ENCODE data around the gene DUOXA2. TPM values are rescaled to one million over a fixed set of nuclear protein-coding genes. Genes with fewer than 3 reads are reported as not detected.
"Not testable (repeated sequence)": the region's sequence is repeated elsewhere in the genome, so short reads cannot be mapped to it uniquely, and the experiment has no call there.

DUOXA2 gene
- total RNA-seq, 4 donors from 2014 or later: 0.67 TPM; not detected in 3

DNA sequence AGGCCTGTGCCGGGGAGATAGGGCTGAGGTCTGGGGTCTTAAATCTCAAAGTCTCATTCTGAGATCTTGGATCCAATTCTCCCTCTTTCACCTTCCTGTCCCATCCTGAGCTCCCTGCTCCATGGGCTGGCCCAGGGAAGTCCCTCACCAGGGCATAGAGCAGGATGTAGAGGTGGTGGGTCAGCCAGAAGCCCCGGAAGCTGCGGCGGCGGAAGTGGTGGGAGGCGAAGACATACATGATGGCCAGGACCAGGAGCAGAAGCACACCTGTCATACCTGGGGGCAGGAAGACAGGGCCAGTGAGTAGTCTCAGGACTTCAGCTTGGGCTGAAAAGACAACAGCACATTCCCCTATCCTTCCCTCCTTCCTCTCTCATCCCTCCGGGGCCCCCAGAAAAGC lies 16.7 kb upstream of the DUOXA2 start:
- Histone ChIP-seq H3K4me3 (no peak overlapping the region), H3K27ac (no peak overlapping the region), H3K27me3 (no peaks in the 10 kb centered on the region), H3K36me3 (no peaks in the 10 kb centered on the region), H3K9me3 (no peaks in the 10 kb centered on the region), H3K4me1 (no peaks in the 10 kb centered on the region)
- no peak for DNase-seq
- no peak for TF ChIP-seq POLR2A (IDR thresholded peaks at IDR 0.05)
- TF ChIP-seq, protein P1, sequence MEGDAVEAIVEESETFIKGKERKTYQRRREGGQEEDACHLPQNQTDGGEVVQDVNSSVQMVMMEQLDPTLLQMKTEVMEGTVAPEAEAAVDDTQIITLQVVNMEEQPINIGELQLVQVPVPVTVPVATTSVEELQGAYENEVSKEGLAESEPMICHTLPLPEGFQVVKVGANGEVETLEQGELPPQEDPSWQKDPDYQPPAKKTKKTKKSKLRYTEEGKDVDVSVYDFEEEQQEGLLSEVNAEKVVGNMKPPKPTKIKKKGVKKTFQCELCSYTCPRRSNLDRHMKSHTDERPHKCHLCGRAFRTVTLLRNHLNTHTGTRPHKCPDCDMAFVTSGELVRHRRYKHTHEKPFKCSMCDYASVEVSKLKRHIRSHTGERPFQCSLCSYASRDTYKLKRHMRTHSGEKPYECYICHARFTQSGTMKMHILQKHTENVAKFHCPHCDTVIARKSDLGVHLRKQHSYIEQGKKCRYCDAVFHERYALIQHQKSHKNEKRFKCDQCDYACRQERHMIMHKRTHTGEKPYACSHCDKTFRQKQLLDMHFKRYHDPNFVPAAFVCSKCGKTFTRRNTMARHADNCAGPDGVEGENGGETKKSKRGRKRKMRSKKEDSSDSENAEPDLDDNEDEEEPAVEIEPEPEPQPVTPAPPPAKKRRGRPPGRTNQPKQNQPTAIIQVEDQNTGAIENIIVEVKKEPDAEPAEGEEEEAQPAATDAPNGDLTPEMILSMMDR (IDR thresholded peaks at IDR 0.05): no peak

DNA sequence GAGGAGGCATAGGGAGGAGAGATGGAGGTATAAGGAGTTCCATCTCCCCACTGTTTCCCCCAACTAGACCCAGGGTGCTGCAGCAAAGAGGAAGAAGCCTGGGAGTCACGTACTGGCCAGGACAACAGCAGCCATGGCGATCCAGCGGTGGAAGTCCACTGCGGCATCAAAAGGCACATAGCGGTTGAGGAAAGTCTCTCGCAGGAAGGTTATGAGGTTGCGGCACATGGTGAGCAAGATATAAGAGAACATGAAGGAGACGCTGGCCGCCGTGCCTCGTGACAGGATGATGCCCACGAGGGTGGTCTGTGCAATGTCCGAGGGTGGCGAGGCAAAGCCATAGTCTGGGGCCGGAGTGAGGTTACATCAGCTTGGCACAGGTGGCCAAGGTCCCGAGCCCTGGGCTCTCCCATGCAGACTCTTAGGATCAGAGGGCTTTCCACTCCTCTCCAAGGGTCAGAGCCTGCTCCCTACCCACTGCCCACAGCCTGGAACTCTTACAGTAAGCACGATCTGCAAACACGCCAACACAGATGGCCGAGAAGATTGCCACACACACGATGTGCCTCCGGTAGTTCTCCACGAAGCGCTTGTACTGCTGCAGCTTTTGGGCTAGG lies 14.5 kb upstream of the DUOXA2 start:
- TF ChIP-seq, protein P1 (IDR thresholded peaks at IDR 0.05): no peak
- Histone ChIP-seq H3K4me3 (no peak overlapping the region), H3K27ac (no peak overlapping the region), H3K4me1 (no peaks in the 10 kb centered on the region), H3K27me3 (no peaks in the 10 kb centered on the region), H3K36me3 (no peaks in the 10 kb centered on the region), H3K9me3 (no peaks in the 10 kb centered on the region)
- DNase-seq: no peak

DNA sequence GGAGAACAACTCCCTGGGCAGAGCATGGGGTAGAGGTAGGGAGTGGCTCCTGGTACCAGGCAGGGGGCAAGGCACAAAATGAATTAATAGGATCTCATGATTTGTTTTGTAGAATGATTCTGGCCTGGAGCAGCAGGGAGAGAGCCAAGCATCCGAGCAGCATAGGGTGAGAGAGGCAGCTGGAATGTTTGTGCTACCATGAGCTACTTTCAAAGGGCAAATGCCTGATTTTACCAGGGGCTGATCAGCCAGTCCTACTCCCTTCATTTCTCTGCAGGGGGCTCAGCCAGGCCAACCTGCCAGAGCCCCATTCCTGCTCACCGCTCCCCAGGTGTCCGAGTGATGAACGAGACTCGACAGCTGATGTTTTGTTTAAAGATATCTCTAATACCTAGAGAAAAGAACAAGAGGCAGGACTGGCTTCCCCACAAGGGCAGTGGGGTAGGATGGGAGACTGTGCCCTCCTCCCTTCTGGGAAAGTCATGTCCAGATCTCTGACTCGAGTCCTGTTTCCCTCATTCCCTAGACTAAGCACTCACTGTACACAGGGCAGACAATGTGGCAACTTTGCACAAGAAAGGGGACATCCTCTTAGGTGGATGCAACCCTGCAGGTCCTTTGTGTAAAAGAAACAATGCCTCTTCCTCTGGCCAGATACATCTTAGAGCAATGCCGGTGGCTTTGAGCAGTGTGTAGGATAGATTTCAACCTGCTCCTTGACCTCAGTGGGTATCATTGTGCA lies 13.1 kb upstream of the DUOXA2 start:
- DNase-seq: no peak
- TF ChIP-seq, protein P1 (IDR thresholded peaks at IDR 0.05): no peak
- Histone ChIP-seq H3K27ac (no peak overlapping the region), H3K4me1 (no peaks in the 10 kb centered on the region), H3K9me3 (no peaks in the 10 kb centered on the region), H3K27me3 (no peaks in the 10 kb centered on the region), H3K4me3 (no peak overlapping the region), H3K36me3 (no peaks in the 10 kb centered on the region)

DNA sequence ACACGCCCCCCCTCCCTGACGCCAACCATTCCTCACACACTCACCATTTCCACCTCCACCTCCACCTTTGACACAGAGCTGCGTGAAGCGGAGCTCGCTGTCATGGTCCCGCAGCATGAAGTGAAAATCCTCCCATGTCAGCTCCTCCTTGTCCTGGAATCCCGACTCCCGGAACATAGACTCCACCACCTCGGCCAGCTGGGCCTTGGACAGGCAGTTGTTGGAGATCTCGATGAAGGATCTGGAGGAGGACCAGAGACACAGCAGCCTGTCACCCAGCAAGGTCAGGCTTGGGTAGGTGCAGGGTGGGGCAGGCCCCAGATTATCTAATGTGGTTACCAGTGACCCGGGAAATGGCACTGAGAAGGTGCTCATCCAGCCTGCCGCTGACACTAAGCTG lies 12.4 kb upstream of the DUOXA2 start:
- TF ChIP-seq POLR2A (IDR thresholded peaks at IDR 0.05): no peak
- TF ChIP-seq, protein P1 (IDR thresholded peaks at IDR 0.05): no peak
- no peak for DNase-seq
- Histone ChIP-seq H3K9me3 (no peaks in the 10 kb centered on the region), H3K27ac (no peak overlapping the region), H3K36me3 (no peaks in the 10 kb centered on the region), H3K4me3 (no peak overlapping the region), H3K27me3 (no peaks in the 10 kb centered on the region), H3K4me1 (no peaks in the 10 kb centered on the region)

DNA sequence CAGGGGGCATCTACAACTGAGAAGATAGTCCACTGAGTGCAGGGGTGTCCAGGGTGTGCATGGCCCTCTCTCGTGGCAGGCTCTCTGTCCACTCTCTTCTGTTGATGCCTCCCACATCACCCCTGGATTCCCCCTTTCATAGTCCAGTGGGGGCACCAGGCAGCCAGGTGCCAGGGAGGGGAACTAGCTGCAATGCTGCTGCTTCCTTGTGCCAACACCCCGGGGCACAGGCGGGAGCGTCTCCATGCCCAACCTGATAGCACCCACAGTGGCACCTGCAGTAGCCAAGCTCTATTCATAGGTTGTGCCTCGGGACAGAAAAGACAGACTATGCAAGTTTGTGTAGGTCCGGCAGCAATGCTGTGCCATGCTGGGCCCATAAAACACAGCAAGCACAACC lies 11.9 kb upstream of the DUOXA2 start:
- Histone ChIP-seq H3K9me3 (no peaks in the 10 kb centered on the region), H3K27me3 (no peaks in the 10 kb centered on the region), H3K36me3 (no peaks in the 10 kb centered on the region), H3K4me1 (no peaks in the 10 kb centered on the region), H3K27ac (no peak overlapping the region), H3K4me3 (no peak overlapping the region)
- TF ChIP-seq, protein P1 (IDR thresholded peaks at IDR 0.05): no peak
- TF ChIP-seq POLR2A (IDR thresholded peaks at IDR 0.05): no peak
- no peak for DNase-seq

DNA sequence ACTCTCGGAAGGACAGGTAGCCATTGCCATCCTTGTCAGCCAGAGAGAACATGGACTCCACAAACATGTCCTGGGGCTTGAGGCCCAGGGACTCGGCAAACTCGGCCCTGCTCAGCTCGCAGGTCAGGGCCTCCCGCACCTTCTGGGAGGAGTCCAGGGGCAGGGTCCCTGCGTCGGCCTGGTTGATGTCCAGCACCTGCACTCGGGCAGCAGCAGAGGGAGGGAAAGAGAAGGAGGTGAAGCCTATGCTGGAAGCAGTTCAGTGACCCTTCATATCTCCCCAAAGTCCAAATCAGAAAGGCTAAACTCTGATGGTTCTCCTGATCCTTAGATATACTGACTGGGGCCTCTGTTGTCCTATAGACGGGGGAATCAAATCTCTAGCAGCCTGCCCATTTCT lies 10.0 kb upstream of the DUOXA2 start:
- not testable (repeated sequence) for H3K4me3 ChIP-seq, H3K36me3 ChIP-seq, H3K4me1 ChIP-seq, H3K9me3 ChIP-seq, DNase-seq, H3K27ac ChIP-seq, H3K27me3 ChIP-seq
